Measurements from ENCODE around the gene PNPLA3. TPM values are rescaled to one million over a fixed set of nuclear protein-coding genes. Genes with fewer than 3 reads are reported as not detected.

Gene PNPLA3
- total and polyA plus RNA-seq, 9 of the 15 experiments (the other 6 are each of a cell fraction or from before 2014, with no cell fraction given) = 0.20 to 0.48 (median 0.38) TPM; not detected in 6

DNA sequence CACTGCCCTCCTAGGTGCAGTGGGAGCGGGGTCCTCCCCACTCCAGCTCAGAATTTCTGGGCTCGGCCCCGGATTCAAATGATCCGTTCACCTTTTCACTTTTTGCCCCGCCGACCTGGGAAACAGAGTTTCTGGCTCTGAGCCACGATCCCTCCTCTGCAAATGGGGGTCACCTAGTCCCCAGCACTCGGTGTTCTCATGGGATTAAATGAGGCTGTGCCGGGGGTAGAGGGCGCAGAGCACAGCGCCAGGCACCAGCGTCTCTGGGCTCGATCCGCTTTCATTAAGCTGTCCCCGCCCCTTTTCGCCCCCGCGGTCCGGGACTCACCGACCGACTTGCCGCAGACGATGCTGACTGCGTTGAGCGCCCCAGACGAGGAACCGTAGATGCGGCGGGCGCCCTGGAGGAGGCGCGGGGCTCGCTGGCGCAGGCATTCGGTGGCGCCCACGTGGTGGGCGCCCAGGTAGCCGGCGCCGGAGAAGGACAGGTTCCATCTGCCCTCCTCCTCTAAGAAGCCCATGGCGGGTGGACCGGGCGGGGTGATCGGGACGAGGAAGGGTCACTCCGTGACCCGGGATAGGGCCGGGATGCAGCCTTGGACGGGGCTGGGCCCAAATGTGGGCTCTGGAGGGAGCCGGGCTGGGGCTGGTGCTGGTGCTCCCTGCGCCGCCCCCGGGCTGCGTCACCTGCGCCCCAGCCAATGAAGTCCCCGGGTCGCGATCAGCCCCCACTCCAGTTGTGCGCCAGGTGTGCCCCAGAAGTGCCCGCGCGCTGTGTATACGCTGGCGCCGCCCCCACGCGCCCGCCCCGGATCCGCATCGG lies 32.0 kb upstream of the PNPLA3 start, which contains the start of gene PNPLA5:
Gene PNPLA5 (minus strand): TSS at position 654 of the 823 bp plus-strand sequence. CDS start 133 bp downstream, at position 521.
- Histone ChIP-seq H4K20me1 (replicated peaks; ENCODE audit: control insufficient read depth, insufficient read depth, low read length) (0 out of 2 replicates have a peak, but pooled peaks cover 6% of the 10 kb centered on the region), H3K9ac (ENCODE audit: insufficient read depth in 1 of 2, low read depth in 2 of 2, low read length in 2 of 2) (no peak within 1 kb of the TSS), H3K36me3 (ENCODE audit: control insufficient read depth, insufficient read depth, low read length) (no peaks in the 10 kb centered on the region), H3K9me1 (ENCODE audit: control insufficient read depth, insufficient read depth, low read length) (no peaks in the 10 kb centered on the region), H3K79me2 (ENCODE audit: control insufficient read depth, insufficient read depth, low read length) (no peaks in the 10 kb centered on the region), H3K27me3 (ENCODE audit: control insufficient read depth in 2 of 2, insufficient read depth in 2 of 2, low read length in 2 of 2) (peaks cover 0 to 16% of the 10 kb centered on the region in 2 experiments; a peak in 1 of 5 replicates), H3K9me3 (replicated peaks; ENCODE audit: control insufficient read depth, insufficient read depth, low read depth, low read length) (no peaks in the 10 kb centered on the region), H3K4me1 (replicated peaks in 1 of 2; ENCODE audit: control insufficient read depth in 2 of 2, insufficient read depth in 2 of 2, low read length in 2 of 2) (peaks cover 0 to 15% of the 10 kb centered on the region in 2 experiments; a peak in 1 of 5 replicates), H2AFZ (ENCODE audit: low read depth, low read length) (no peak within 1 kb of the TSS), H3K4me3 (no peak within 1 kb of the TSS), H3K4me2 (ENCODE audit: insufficient read depth, low read length) (no peak within 1 kb of the TSS), H3K27ac (ENCODE audit: extremely low read depth, low read depth, low read length) (no peak within 1 kb of the TSS)
- peak in 2 of 4 experiments; percentile 15 to 22 for DNase-seq (ENCODE audit: extremely low read depth in 1 of 4, low spot score in 3 of 4)
- ATAC-seq = no peak
- 4% methylated on average over 43 of the region's 72 CpGs for WGBS (ENCODE audit: insufficient coverage, low coverage, missing lambda C conversion rate)
- CTCF ChIA-PET (ENCODE audit: low intra/inter-chr PET ratio) = no interaction called here
- POLR2A ChIA-PET = no interaction called here
- intact Hi-C loops (cut with micrococcal nuclease) = no loop called here
- BruUV-seq (replicated peaks) = no TSS peak
- no peak for FAIRE-seq
- TF ChIP-seq, protein P1, sequence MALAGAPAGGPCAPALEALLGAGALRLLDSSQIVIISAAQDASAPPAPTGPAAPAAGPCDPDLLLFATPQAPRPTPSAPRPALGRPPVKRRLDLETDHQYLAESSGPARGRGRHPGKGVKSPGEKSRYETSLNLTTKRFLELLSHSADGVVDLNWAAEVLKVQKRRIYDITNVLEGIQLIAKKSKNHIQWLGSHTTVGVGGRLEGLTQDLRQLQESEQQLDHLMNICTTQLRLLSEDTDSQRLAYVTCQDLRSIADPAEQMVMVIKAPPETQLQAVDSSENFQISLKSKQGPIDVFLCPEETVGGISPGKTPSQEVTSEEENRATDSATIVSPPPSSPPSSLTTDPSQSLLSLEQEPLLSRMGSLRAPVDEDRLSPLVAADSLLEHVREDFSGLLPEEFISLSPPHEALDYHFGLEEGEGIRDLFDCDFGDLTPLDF (CRISPR knock-in tag; IDR thresholded peaks at IDR 0.05) = no peak
- TF ChIP-seq EGR1 (conservative IDR thresholded peaks at IDR 0.05) (peak; percentile 33; the same call in 1 of the 2 replicates), ZSCAN32 (CRISPR knock-in tag; IDR thresholded peaks at IDR 0.05) (no peak), ZFP36 (IDR thresholded peaks at IDR 0.05; ENCODE audit: low read depth, low read length, partially characterized antibody) (peak; percentile 16)
- in situ Hi-C loops (cut with MboI) = no loop called here

Data from K562 (cell line).